HEK293 (cell line): ENCODE results near the gene TSC2.

Experiments
- GLI4 ChIP-seq: fragments of 450-650 bp; formaldehyde crosslinking; IDR thresholded peaks from 2 replicates; pipeline ENCODE4 v1.5.1; 2016; ENCODE audit warnings: missing biosample characterization, missing genetic modification characterization
- TCF7L2 ChIP-seq: IDR thresholded peaks from 2 replicates; pipeline ENCODE4 v1.6.1; 2011; ENCODE audit warnings: low read depth, mild to moderate bottlenecking, inconsistent platforms, low read length, moderate library complexity, borderline replicate concordance
- ZNF416 ChIP-seq: fragments of 450-650 bp; formaldehyde crosslinking; IDR thresholded peaks from 2 replicates; pipeline ENCODE4 v1.5.1; 2016; ENCODE audit warnings: missing biosample characterization, missing genetic modification characterization
- ZNF830 ChIP-seq: fragments of 450-650 bp; IDR thresholded peaks from 2 replicates; pipeline ENCODE4 v1.5.0; 2018; ENCODE audit warnings: missing biosample characterization, missing genetic modification characterization, low read depth, mild to moderate bottlenecking, moderate library complexity
- TF ChIP-seq, protein P1 (sequence below): fragments of 450-650 bp; formaldehyde crosslinking; IDR thresholded peaks from 2 replicates; pipeline ENCODE4 v1.5.1; 2016; ENCODE audit warnings: missing biosample characterization, missing genetic modification characterization

DNA sequence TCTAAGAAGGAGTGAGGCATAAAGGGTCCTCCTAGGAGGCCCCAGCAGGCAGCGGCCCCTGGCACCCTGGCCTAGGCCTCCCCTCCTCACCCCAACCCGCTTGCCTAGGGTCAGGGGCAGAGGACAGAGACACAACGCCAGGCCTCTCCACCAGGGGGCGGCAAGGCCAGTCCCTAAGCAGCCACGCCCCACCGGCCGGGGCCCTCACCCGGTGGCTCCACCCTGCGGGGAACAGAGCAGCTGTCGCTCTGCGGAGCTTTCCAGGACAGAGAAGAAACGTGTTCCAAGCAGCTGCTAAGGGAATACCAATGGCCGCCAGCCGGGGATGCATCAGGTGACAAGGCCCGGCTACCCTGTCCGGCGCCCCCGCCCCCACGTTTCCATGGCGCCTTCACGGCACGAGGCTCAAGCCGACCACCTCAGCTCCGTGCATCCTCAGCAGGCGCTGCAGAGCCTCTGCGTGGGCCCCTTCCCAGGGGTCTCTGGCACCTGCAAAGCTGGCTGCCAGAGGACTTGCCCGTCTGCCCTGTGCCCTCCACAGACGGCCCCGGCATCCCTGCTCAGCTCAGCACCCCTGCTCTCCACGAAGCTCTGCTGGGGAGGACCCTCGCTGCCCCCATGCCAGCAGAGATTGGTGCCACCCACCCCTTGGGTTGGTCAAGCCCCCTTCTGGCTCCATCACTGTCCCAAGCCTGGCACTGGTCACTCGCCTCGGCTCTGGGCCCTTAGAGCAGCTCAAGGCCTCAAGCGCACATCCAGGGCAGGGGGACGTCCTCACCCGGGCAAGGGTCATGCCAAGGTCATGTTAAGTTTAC, 43.8 kb upstream of the TSC2 start:
- TF ChIP-seq ZNF830 (tag by site-specific recombination): no peak
- no peak for TF ChIP-seq TCF7L2
- TF ChIP-seq GLI4 (tag by site-specific recombination): no peak
- TF ChIP-seq ZNF416 (tag by site-specific recombination): no peak
- TF ChIP-seq, protein P1, sequence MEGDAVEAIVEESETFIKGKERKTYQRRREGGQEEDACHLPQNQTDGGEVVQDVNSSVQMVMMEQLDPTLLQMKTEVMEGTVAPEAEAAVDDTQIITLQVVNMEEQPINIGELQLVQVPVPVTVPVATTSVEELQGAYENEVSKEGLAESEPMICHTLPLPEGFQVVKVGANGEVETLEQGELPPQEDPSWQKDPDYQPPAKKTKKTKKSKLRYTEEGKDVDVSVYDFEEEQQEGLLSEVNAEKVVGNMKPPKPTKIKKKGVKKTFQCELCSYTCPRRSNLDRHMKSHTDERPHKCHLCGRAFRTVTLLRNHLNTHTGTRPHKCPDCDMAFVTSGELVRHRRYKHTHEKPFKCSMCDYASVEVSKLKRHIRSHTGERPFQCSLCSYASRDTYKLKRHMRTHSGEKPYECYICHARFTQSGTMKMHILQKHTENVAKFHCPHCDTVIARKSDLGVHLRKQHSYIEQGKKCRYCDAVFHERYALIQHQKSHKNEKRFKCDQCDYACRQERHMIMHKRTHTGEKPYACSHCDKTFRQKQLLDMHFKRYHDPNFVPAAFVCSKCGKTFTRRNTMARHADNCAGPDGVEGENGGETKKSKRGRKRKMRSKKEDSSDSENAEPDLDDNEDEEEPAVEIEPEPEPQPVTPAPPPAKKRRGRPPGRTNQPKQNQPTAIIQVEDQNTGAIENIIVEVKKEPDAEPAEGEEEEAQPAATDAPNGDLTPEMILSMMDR (tag by site-specific recombination): peak; percentile 99
